Measurements from ENCODE around the gene WWOX.

WWOX gene

GRCh38 chr16:78535098-78535497 lies 435.6 kb downstream of the WWOX start:
- no peak for DNase-seq (ENCODE audit: low spot score)

- DNase-seq (ENCODE audit: low spot score): no peak
Observed at GRCh38 chr16:78537511-78537910, 438.1 kb downstream of the WWOX start.

GRCh38 chr16:78538292-78538691 lies 438.8 kb downstream of the WWOX start:
- DNase-seq (ENCODE audit: low spot score): no peak

DNA sequence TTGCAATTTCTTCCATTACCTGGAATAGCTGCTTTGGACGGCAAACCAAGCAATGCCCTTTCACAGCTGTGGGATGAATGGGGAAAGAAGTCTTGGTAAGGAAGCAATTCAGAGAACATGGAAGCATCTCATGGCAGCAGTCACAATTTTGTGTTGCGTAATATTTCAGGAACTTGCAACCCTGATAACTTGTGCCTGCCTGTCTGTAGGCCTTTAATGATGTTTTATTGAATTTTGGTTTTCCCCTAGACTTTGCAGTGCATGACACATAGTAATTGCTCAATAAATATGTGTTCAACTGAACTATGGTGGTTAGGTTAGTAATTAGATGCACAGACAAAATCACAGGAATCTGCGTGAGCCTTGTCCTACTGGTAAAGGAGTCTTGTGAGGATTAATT lies 439.5 kb downstream of the WWOX start:
- no peak for DNase-seq (ENCODE audit: low spot score)

GRCh38 chr16:78542419-78542818 lies 443.0 kb downstream of the WWOX start:
- no peak for DNase-seq (ENCODE audit: low spot score)

DNA sequence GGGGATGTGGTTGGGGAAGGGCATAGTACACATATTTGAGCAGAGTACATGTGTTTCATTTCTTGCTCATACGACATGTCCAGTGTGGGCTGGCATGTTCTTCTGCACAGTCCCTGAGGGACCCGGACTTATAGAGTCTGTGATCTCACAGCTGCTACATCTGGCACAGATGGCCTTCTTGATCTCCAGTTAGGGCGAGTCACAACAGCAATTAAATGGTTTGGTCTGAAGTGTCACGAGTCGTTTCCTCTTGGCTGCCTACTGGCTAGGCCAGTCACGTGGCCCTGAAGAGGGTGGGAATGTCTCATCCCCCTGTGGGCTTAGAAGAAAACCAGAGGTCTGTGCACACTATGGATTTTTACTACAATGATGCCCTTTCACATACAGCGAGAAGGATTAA lies 443.6 kb downstream of the WWOX start:
- DNase-seq (ENCODE audit: low spot score): no peak

DNA sequence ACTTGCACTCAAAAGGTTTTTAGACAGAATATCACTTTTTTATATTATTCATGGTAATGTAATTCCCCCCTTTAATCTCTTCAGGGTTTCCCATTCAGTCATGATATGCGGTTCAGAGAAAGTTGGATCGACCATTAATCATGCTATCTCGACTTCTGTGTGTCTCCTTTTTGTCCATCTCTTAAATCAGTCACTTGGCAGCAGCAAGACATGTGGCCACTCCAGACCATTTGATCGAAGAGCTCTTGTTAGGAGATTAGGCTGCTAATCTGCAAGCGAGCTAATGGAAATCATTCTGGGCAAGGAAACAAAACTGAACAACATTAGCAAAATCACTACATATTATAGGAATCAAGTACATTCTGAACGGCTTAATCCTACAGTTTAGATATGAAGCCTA lies 449.9 kb downstream of the WWOX start:
- no peak for DNase-seq (ENCODE audit: low spot score)

- DNase-seq (ENCODE audit: low spot score): no peak
Observed at GRCh38 chr16:78551487-78552085, 452.1 kb downstream of the WWOX start.

DNA sequence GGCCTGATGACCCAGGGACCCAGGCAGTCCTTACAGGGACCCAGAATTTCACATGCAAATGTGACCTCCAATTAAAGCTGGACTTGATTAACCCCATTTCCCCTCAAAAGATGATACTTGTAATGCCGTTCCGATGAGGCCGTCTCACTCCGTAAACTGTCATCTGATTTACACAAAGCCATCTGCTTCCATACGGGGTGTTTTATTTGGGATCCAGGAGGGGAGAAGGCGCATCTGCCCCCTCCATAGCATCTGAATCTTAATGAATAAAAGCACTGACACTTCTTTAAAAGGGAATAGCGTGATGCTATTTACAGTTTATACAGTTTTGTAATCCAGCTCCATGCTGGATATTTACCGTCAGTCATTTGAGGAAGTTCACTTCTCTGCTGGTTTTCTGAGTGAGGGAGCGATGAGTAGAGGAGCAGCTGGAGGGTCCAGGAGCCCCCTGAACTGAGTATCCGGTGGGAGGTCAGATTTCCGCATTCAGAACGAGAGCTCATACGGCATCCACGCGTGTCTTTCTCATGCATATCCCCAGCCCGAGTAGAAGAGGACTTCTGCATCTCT lies 452.7 kb downstream of the WWOX start:
- no peak for DNase-seq (ENCODE audit: low spot score)

DNA sequence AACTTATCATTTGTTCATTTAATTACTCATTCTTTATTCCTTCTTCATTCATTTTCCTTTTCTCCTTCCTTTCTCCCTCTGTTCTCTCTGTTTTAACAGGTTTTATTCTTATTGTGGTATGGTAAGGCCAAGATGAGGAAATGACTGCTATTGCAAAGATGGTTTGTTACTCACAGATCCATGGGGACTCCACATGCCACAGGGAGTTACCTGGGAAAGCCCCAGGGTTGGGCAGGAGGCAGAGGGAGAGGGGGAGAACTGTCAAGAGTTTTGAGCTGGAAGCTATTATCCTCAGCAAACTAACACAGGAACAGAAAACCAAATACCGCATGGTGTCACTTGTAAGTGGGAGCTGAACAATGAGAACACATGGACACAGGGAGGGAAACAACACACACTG lies 453.3 kb downstream of the WWOX start:
- no peak for DNase-seq (ENCODE audit: low spot score)

DNA sequence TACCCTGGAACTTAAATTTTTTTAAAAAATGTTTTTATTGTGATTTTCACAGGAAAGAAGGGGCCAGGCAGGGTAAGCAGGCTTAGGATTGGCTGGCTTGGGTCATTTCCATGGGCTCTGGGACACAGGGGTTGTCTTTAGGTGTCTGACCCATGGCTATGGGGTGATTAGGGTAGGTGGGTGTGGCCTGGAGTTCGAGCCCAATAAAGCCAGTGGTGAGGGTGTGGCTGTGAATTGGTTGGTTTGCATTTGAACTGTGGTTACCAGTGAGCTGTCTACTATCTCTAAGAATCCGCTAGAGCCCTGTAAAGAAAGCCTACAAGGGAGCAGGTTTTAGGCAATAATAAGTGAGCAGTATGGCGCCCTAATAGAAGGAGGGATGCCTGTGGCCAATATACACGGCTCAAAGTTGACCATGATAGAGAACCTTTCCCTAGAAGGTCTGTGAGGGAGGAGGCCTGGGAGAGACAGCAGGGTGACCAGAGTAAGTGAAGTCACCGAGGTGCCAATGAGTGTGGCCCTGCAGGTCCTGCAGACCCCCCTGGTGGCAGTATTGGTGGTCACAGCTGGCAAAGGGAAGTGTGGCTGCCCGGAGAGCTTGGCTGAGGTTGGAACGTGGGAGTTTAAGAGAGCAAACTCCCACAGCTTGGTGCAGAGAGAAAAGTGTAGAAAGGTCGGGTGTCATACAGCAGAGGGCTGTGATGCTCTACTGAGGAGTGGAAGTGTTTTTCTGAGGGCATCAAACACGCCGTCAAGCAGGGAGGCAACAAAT lies 454.0 kb downstream of the WWOX start:
- no peak for DNase-seq (ENCODE audit: low spot score)

- DNase-seq (ENCODE audit: low spot score): no peak
Observed at GRCh38 chr16:78556421-78556820, 457.0 kb downstream of the WWOX start.

DNA sequence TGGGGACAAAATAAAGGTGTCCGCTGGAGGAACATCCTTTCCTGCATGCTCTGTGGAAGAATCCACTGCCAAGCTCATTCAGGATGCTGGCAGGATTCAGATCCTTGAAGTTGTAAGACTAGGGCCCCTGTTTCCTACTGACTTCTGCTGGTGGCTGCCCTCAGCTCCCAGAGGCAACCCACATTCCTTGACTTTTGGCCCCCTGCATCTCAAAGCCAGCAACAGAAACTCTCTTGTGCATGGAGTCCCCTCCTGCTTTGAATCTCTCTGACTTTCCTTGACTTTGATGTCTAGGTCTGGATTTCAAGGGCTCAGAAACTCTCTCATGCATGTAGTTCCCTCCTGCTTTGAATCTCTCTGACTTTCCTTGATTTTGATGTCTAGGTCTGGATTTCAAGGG lies 461.5 kb downstream of the WWOX start:
- DNase-seq (ENCODE audit: low spot score): no peak

- no peak for DNase-seq (ENCODE audit: low spot score)
Observed at GRCh38 chr16:78562111-78562510, 462.7 kb downstream of the WWOX start.

DNA sequence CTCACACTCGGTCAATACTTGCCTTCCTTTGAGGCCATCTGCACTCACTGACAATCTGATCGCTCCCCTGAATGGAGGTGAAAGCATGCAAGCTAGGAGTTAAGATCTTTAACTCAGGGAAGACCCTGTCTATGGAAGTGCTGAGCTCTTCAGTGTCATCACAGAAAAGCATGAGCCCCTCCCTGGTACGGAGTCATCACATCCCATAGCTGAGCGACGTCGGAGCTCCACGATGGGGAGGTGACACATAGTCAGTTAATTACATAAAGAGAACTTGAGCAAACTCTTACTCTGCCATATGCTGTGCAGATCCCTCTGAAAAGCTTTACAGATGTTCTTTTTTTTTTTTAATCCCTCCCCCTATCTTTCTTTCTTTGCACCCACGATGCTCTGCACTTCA lies 463.2 kb downstream of the WWOX start:
- DNase-seq (ENCODE audit: low spot score): no peak

- no peak for DNase-seq (ENCODE audit: low spot score)
Observed at GRCh38 chr16:78563905-78564304, 464.5 kb downstream of the WWOX start.

GRCh38 chr16:78566397-78567073 lies 467.1 kb downstream of the WWOX start:
- DNase-seq (ENCODE audit: low spot score): no peak

DNA sequence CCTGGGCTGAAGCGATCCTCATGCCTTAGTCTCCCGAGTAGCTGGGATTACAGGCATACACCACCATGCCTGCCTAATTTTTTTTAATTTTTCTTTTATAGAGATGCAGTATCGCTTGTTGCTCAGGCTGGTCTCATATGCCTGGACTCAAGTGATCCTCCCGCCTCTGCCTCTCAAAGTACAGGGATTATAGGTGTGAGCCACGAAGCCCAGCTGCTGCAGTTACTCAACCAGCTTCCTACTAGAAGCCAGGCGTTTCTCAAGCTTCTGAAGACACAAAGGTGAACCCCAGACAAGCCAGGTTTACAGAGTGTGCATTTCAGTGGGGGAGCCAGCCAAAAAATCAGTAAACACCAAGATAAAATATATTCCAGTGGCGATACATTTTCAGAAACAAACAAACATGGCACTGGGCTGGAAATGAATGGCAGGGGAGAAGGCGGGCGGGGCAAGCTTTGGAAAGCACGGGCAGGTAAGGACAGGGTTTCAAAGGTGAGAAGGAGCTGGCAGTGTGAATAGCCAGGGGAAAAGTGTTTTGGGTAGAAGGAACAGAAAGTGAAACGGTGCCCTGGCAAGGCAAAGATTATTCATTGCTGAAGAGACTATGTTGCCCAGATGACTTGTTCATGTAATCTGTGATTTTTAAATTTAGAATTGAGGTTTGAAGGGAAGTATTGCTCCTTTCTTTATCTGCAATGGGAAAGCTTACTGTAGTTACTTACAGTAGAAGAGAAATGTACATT lies 471.1 kb downstream of the WWOX start:
- no peak for DNase-seq (ENCODE audit: low spot score)

- no peak for DNase-seq (ENCODE audit: low spot score)
Observed at GRCh38 chr16:78571434-78571833, 472.0 kb downstream of the WWOX start.

GRCh38 chr16:78571898-78572358 lies 472.5 kb downstream of the WWOX start:
- DNase-seq (ENCODE audit: low spot score): no peak

DNA sequence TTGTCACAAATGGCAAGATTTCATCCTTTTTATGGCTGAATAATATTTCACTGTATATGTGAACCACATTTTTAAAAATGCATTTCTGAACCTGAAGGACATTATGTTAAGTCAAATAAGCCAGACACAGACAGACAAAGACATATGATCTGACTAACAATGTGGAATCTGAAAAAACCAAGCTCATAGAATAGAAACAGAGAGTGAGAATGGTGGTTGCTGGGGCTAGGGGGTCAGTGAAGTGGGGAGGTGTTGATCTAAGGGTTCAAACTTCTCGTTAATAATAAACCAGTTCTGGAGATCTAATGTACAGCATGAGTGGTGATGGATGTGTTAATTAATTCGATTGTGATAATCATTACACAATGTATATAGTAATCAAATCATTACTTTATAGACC lies 475.1 kb downstream of the WWOX start:
- DNase-seq (ENCODE audit: low spot score): no peak

DNA sequence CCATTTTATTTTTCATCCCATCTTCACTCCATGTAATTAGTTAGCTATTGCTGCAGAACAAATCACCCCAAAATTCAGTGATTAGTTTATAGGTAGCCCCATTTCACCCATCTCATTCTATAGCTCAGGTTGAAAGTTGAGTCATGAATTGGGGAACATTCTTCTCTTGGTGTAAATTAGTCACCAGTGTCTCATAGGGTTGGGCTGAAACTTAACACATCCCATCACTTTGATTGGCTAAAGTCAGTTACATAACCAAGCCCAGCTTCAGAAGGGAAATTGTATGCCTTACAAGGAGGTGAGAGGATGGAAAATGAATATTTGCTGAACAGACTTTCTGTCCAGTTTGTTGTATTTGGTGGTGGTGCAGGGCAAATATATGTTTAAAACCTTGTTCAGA lies 477.5 kb downstream of the WWOX start:
- DNase-seq (ENCODE audit: low spot score): no peak

Data from kidney capillary endothelial cell (primary cell).